Lung microvascular endothelial cell (primary cell): ENCODE results near the gene INPP5D. TPM values are rescaled to one million over a fixed set of nuclear protein-coding genes. Genes with fewer than 3 reads are reported as not detected.

Source experiments
- DNase-seq, 2 donors: peaks; one replicate each; pipeline versions ENCODE4 v3.0.0 to v3.0.0-alpha.2; 2010; ENCODE audit warnings: low read depth in 2 of 2
- total RNA-seq: library from RNA; depleted of rRNA; stranded (reverse); fragments of >200 nt; gene quantifications from 2 replicates; pipeline ENCODE4 v1.2.1, GENCODE V29; 2014

INPP5D gene
- total RNA-seq, 1 donor from 2014 or later, result 43.5 TPM

- DNase-seq, result no peak
Observed at GRCh38 chr2:233208382-233209116, 148.4 kb downstream of the INPP5D start.

- no peak for DNase-seq
Observed at GRCh38 chr2:233209117-233209532, 149.0 kb downstream of the INPP5D start.

GRCh38 chr2:233209533-233210171 is 149.5 kb downstream of the INPP5D start:
- DNase-seq, result peak; percentile 76 to 80

DNA sequence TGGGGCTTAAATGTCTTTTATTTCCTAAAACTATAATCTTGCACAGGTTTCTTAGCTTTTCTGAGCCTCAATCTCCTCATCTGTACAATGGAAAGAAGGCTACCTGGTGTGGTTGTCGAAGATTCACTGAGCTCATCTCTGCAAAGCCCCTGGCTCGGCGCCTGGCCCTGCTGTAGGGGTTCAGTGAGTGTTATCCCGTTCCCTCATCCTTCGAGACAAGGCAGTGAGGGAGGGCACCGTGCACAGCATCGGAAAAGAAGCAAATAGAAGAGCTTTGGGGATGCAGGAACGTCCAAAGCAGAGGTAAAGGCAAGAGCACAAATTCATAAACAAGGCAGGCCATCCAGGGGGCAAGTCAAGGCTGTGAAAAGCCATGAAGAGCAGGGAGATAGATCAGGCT is 150.1 kb downstream of the INPP5D start:
- no peak for DNase-seq

DNA sequence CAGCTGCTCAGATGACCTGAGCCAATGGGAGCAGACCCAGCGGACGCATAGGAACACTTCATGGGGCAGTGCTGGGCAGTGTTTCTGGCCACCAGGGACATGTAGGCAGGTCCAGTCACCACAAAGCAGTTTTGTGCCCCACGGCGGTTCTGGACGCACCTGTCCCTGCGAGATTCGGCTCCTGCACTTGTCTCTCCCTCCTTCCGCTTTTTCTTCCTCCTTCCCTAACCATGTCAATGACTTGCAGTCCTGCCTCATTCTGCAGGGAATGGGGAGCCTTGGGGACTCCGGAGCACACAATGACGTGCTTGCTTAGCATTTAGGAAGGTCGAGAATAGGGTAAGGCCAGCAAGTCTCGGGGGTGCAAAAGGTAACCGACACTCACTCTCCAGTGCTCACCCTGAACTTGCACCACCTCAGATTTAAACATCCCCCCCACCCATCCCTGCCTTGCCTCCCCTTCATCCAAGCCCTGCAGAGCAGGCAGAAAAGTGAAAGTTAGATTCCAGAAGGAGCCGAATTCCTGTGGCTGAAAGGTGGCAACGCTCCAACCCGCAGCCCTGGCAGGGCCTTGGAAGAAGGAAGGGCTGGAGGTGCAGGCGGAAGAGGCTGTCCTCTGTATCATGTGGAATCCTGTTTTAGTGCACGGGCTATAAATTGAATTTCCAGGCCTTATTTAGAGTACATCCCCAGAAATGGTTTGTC is 150.9 kb downstream of the INPP5D start:
- DNase-seq, result peak; percentile 48 to 93

- no peak for DNase-seq
Observed at GRCh38 chr2:233211548-233211895, 151.4 kb downstream of the INPP5D start.

DNA sequence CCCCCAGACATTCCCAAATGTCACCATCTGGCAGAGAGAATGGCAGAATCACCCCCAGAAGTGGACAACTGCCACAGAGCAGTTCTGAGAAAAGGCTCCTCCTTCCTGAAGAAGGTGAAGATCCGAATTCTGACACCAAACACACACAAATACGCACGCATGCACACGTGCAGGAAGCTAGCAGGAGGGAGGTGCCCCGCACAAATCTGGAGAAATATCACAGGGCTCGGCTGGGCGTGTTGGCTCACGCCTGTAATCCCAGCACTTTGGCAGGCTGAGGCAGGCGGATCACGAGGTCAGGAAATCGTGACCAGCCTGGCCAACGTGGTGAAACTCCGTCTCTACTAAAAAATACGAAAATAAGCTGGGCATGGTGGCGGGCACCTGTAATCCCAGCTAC is 152.9 kb downstream of the INPP5D start:
- no peak for DNase-seq

DNA sequence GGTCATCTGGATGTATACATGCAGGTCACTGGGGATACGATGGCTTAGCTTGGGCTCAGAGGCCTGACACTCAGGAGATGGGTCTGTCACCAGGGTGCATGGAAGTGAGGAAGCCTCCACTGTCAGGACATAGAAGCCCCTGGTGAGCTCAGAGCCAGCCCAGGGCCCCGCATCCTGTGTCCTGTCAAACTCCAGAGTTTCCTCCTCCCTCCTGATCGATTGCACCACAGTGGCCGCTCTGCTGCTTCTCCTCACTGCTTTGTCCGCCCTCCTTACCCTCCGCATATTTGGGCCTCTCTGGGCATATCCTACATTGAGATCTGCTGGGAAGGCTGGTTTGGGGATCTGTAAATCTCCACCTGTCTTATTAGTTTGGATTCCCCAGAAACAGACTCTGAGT is 153.8 kb downstream of the INPP5D start:
- no peak for DNase-seq

DNA sequence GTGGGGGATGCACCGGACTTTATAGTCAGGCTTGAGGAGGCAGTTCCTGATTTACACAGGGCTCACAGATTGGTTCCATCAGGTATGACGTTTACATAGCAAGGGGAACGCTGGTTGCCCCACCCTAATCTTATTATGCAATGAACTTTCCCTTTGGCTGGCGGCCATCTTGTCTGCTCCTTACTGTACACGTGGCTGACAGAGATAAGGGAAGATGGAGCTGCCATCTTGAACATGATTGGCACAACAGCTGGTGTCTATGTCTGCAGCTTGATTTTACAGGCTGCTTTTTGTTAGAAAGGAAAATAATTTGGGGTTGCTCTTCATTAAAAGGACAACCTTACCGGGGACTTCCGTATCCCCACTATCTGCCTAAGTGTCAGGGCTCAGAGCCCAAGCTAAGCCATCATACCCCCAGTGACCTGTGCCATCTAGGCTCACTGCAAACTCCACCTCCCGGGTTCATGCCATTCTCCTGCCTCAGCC is 157.8 kb downstream of the INPP5D start:
- DNase-seq, result no peak

DNA sequence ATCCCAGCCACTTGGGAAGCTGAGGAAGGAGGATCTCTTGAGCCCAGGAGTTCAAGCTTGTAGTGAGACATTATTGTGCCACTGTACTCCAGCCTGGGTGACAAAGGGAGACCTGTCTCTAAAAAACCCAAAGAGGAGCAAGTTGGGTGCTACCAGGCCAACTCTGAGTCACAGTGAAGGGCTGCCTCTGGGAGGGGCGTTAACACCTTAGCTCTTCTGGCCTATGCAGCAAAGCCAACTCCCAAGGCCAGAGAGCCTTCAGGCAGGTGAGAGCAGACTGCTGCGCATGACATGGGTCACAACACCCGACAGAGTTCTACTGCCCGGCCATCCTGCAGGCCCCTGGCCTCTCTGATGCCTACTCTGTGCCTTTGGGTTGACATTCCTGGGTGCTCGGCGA is 158.7 kb downstream of the INPP5D start:
- no peak for DNase-seq

DNA sequence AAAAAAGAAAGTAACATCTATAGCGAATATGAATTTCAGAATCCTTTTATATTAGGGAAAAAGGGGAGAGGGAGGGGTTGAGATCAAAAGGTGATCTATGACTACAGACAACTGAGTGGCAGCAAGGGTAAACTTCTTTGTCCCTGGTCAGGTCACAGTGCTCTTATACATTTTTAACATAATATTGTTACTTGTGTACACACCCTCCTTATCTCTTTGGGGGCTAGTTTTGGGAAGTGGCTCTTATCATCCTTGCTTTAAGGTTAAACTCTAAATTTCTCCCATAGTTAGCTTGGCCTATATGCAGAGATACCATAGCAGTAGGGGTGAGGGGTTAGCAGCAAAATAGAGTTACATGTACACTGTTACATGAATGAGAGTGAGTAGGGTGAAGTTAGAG is 159.7 kb downstream of the INPP5D start:
- no peak for DNase-seq

DNA sequence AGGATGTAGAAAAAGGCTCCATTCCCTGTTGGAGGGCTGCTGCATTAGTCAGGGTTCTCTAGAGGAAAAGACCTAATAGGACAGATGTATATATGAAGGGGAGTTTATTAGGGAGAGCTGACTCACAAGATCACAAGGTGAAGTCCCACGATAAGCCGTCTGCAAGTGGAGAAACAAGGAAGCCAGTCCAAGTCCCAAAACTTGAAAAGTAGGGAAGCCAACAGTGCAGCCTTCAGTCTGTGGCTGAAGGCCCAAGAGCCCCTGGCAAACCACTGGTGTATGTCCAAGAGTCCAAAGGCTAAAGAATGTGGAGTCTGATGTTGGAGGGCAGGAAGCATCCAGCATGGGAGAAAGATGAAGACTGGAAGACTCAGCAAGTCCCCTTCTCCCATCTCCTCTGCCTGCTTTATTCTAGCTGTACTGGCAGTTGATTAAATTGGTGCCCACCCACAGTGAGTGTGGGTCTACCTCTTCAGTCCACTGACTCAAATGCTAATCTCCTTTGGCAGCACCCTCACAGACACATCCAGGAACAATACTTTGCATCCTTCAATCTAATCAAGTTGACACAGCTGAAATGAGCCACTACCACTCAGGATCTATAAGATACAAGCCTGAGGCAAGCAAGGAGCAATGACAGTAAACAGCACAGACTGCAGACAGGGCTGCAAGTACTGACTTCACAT is 161.4 kb downstream of the INPP5D start:
- peak in 1 of 2 donors; percentile 31 for DNase-seq

GRCh38 chr2:233223059-233223894 is 163.1 kb downstream of the INPP5D start:
- DNase-seq, result no peak

- peak in 1 of 2 donors; percentile 26 for DNase-seq
Observed at GRCh38 chr2:233225230-233226068, 165.3 kb downstream of the INPP5D start.

- no peak for DNase-seq
Observed at GRCh38 chr2:233226511-233227031, 166.4 kb downstream of the INPP5D start.

GRCh38 chr2:233227346-233227978 is 167.3 kb downstream of the INPP5D start:
- DNase-seq, result no peak

GRCh38 chr2:233228376-233228775 is 168.2 kb downstream of the INPP5D start:
- DNase-seq, result no peak

DNA sequence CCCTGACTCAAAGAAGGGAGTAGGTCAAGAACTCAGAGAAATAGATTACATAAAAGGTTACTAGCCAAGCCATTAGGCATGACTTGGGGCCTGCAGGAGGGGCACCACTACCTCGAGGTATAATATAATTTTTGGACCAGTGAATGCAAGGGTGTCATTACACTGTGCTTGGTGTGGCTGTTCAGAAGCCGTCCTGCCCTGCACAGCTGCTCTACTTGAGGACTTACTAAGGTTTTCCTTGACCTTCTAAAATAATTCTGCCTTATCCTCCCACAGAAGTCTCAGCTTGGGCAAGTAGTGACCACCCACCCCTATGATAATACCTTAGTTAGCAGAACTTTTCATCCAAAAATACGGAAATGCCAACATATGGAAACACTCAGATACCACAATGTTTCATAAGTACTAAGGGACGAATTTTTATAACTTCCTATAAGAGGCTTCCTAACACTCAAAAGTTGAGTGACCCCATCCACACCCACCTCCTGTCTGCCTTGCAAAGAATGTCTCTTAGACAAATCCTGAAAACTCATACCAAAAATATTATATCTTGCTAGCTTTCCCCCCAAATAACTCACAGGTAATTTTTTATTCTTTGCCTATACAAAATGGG is 173.6 kb downstream of the INPP5D start:
- no peak for DNase-seq

DNA sequence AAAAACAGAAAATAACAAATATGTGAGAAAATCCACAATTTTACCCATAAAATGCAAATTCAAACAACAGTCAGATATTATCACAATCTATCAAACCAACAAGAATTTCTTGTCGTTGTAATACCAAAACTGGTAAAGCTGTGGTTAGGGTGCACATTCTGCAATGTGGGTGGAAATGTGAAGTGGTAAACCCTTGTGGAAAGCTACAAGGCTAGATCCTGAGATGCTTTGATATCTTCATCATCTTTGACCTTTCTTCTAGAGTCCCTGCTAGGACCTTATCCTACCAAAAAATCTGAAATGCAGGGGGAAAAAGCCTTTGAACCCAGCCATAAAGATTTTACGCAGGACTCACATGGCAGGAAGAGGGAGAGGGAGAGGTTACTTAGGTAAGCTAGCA is 174.1 kb downstream of the INPP5D start:
- DNase-seq, result no peak
